AG09319 (cell line): Measurements from ENCODE around the gene GNAI2.

Experiments used
- DNase-seq: peaks from one replicate; pipeline ENCODE4 v3.0.0-alpha.2; 2010; ENCODE audit warnings: low read depth; ENCODE audit errors: extremely low read depth
- CTCF ChIP-seq: IDR thresholded peaks from 2 replicates; pipeline ENCODE4 v1.5.1; 2011; ENCODE audit warnings: low read depth, mild to moderate bottlenecking, inconsistent platforms, low read length, moderate library complexity

The GNAI2 gene

GRCh38 chr3:50229490-50229889, 6.5 kb upstream of the GNAI2 start:
- no peak for DNase-seq
- TF ChIP-seq CTCF = no peak

- TF ChIP-seq CTCF = no peak
- DNase-seq = no peak
Measured at GRCh38 chr3:50230104-50230793, 5.8 kb upstream of the GNAI2 start.

- no peak for TF ChIP-seq CTCF
- no peak for DNase-seq
Measured at GRCh38 chr3:50230794-50231125, 5.2 kb upstream of the GNAI2 start.

- TF ChIP-seq CTCF = no peak
- DNase-seq = no peak
Measured at GRCh38 chr3:50231581-50231980, 4.4 kb upstream of the GNAI2 start.

- no peak for TF ChIP-seq CTCF
- no peak for DNase-seq
Measured at GRCh38 chr3:50232303-50232702, 3.7 kb upstream of the GNAI2 start.

- TF ChIP-seq CTCF = no peak
- no peak for DNase-seq
Measured at GRCh38 chr3:50233176-50233575, 2.8 kb upstream of the GNAI2 start.

- TF ChIP-seq CTCF = no peak
- no peak for DNase-seq
Measured at GRCh38 chr3:50236484-50237132, 604 bp downstream of the GNAI2 start.
